ENCODE results near the gene STXBP3. TPM values are rescaled to one million over a fixed set of nuclear protein-coding genes. Genes with fewer than 3 reads are reported as not detected.

The STXBP3 gene
- total and polyA plus RNA-seq, 9 of the 15 experiments (the other 6 are each of a cell fraction or from before 2014, with no cell fraction given) = 32.5 to 52.5 (median 39.2) TPM

GRCh38 chr1:108819878-108820277 lies 73.4 kb downstream of the STXBP3 start:
- Histone ChIP-seq H3K9me3 (replicated peaks; ENCODE audit: control insufficient read depth, insufficient read depth, low read depth, low read length) (no peaks in the 10 kb centered on the region), H3K4me3 (no peak overlapping the region), H2AFZ (ENCODE audit: low read depth, low read length) (no peak overlapping the region), H3K4me2 (ENCODE audit: insufficient read depth, low read length) (no peak overlapping the region), H3K36me3 (ENCODE audit: control insufficient read depth, insufficient read depth, low read length) (no peaks in the 10 kb centered on the region), H3K27ac (ENCODE audit: extremely low read depth, low read depth, low read length) (no peak overlapping the region), H3K79me2 (ENCODE audit: control insufficient read depth, insufficient read depth, low read length) (no peaks in the 10 kb centered on the region), H3K9ac (ENCODE audit: insufficient read depth in 1 of 2, low read depth in 2 of 2, low read length in 2 of 2) (no peak overlapping the region), H4K20me1 (replicated peaks; ENCODE audit: control insufficient read depth, insufficient read depth, low read length) (no peaks in the 10 kb centered on the region), H3K4me1 (replicated peaks in 1 of 2; ENCODE audit: control insufficient read depth in 2 of 2, insufficient read depth in 2 of 2, low read length in 2 of 2) (peaks cover 0 to 10% of the 10 kb centered on the region in 2 experiments; a peak in 3 of 5 replicates), H3K27me3 (ENCODE audit: control insufficient read depth in 2 of 2, insufficient read depth in 2 of 2, low read length in 2 of 2) (no peaks in the 10 kb centered on the region), H3K9me1 (ENCODE audit: control insufficient read depth, insufficient read depth, low read length) (no peaks in the 10 kb centered on the region)
- DNase-seq (ENCODE audit: extremely low read depth in 1 of 4, low spot score in 3 of 4) (no peak), ATAC-seq (no peak), FAIRE-seq (no peak)
- 40% methylated on average over 5 of the region's 5 CpGs for WGBS (ENCODE audit: insufficient coverage, low coverage, missing lambda C conversion rate)
- TF ChIP-seq KAT7 (CRISPR knock-in tag; IDR thresholded peaks at IDR 0.05; ENCODE audit: borderline replicate concordance) (no peak), CHAMP1 (IDR thresholded peaks at IDR 0.05) (no peak), KAT2B (IDR thresholded peaks at IDR 0.05; ENCODE audit: low read depth, low read length) (no peak), SIN3A (IDR thresholded peaks at IDR 0.05; ENCODE audit: borderline replicate concordance in 2 of 2, control insufficient read depth in 1 of 2, low read depth in 2 of 2, low read length in 2 of 2) (no peak), ZBTB11 (CRISPR knock-in tag; IDR thresholded peaks at IDR 0.05) (no peak), ELK1 (CRISPR knock-in tag; IDR thresholded peaks at IDR 0.05) (no peak), ZBED1 (IDR thresholded peaks at IDR 0.05) (no peak), ATF1 (CRISPR knock-in tag; IDR thresholded peaks at IDR 0.05) (no peak), ATF1 (tag; IDR thresholded peaks at IDR 0.05) (no peak), CHCHD3 (CRISPR knock-in tag; IDR thresholded peaks at IDR 0.05) (no peak), KDM4B (IDR thresholded peaks at IDR 0.05; ENCODE audit: borderline replicate concordance in 2 of 2, low read depth in 1 of 2) (no peak)
- in situ Hi-C loops (cut with MboI) = no loop called here
- ChIA-PET POLR2A (interaction anchor here (0.7 kb wide), 1 partner anchor 94 kb away, joined by 3 read pairs; no protein-coding TSS in a partner anchor), CTCF (ENCODE audit: low intra/inter-chr PET ratio) (no interaction called here)
- BruUV-seq (replicated peaks) = no TSS peak
- intact Hi-C loops (cut with micrococcal nuclease) = loop anchor here (5.0 to 10.0 kb wide), 2 partner anchors 108 to 175 kb away; partner anchors contain the start of gene FNDC7
